Fibroblast of skin of right quadriceps (primary cell): ENCODE data around the gene TBX4.
A peak's percentile ranks its signal among the peaks of the same experiment; 100 is the strongest.

Experiments
- DNase-seq: peaks from one replicate; pipeline ENCODE4 v3.0.0-alpha.2; 2013

The TBX4 gene

GRCh38 chr17:61467416-61468262 lies 15.4 kb downstream of the TBX4 start:
- peak; percentile 29 for DNase-seq

GRCh38 chr17:61468263-61468907 lies 16.2 kb downstream of the TBX4 start:
- DNase-seq, result no peak

- no peak for DNase-seq
Observed at GRCh38 chr17:61469474-61469873, 17.3 kb downstream of the TBX4 start.

- DNase-seq, result no peak
Observed at GRCh38 chr17:61469949-61470348, 17.7 kb downstream of the TBX4 start.

- DNase-seq, result no peak
Observed at GRCh38 chr17:61470530-61471136, 18.4 kb downstream of the TBX4 start.

- DNase-seq, result peak; percentile 70
Observed at GRCh38 chr17:61474235-61474927, 22.2 kb downstream of the TBX4 start.

- no peak for DNase-seq
Observed at GRCh38 chr17:61474934-61475333, 22.7 kb downstream of the TBX4 start.

- peak; percentile 46 for DNase-seq
Observed at GRCh38 chr17:61475726-61476125, 23.5 kb downstream of the TBX4 start.

- DNase-seq, result no peak
Observed at GRCh38 chr17:61476476-61477203, 24.4 kb downstream of the TBX4 start.

GRCh38 chr17:61477204-61477834 lies 25.1 kb downstream of the TBX4 start:
- no peak for DNase-seq

GRCh38 chr17:61478026-61478789 lies 26.0 kb downstream of the TBX4 start:
- no peak for DNase-seq

GRCh38 chr17:61478790-61479492 lies 26.7 kb downstream of the TBX4 start:
- DNase-seq, result no peak

GRCh38 chr17:61479493-61480413 lies 27.5 kb downstream of the TBX4 start:
- no peak for DNase-seq

GRCh38 chr17:61480414-61480807 lies 28.2 kb downstream of the TBX4 start:
- DNase-seq, result no peak

GRCh38 chr17:61481421-61481820 lies 29.2 kb downstream of the TBX4 start:
- DNase-seq, result no peak

- no peak for DNase-seq
Observed at GRCh38 chr17:61482467-61482866, 30.2 kb downstream of the TBX4 start.

- DNase-seq, result no peak
Observed at GRCh38 chr17:61483778-61484116, 31.5 kb downstream of the TBX4 start.

- DNase-seq, result no peak
Observed at GRCh38 chr17:61484174-61484573, 32.0 kb downstream of the TBX4 start.

- no peak for DNase-seq
Observed at GRCh38 chr17:61485067-61485775, 33.0 kb downstream of the TBX4 start.
